GM23338 (cell line): ENCODE data around the gene CHST2. TPM values are rescaled to one million over a fixed set of nuclear protein-coding genes. Genes with fewer than 3 reads are reported as not detected.

Experiments used
- ATAC-seq: fragments of 200-7000 bp; cut with Tn5 transposase; 3 replicates; pipeline ENCODE4 v1.9.1; 2020
- DNase-seq: peaks from one replicate; pipeline ENCODE4 v3.0.0-alpha.2; 2015; ENCODE audit warnings: low spot score
- H2AFZ ChIP-seq: fragments of 200-600 bp; sonication (generic); 2 replicates; pipeline ENCODE4 v1.8.0; 2016; ENCODE audit warnings: antibody characterized with exemption, mild to moderate bottlenecking, moderate library complexity
- H3F3A ChIP-seq: fragments of 200-600 bp; sonication (generic); replicated peaks from 2 replicates; pipeline ENCODE4 v1.8.0; 2017; ENCODE audit warnings: antibody characterized with exemption, mixed run types, low read depth
- H3K27ac ChIP-seq: fragments of 200-600 bp; sonication (generic); 2 replicates; pipeline ENCODE4 v1.6.1; 2016; ENCODE audit warnings: low read depth
- H3K27me3 ChIP-seq: fragments of 200-600 bp; sonication (generic); 2 replicates; pipeline ENCODE4 v1.8.0; 2016; ENCODE audit warnings: mild to moderate bottlenecking, mixed run types, moderate library complexity; ENCODE audit not compliant: insufficient read depth
- H3K36me3 ChIP-seq: fragments of 200-600 bp; sonication (generic); 2 replicates; pipeline ENCODE4 v1.8.0; 2016; ENCODE audit warnings: mild to moderate bottlenecking; ENCODE audit not compliant: insufficient read depth
- H3K4me1 ChIP-seq: fragments of 200-600 bp; sonication (generic); 2 replicates; pipeline ENCODE4 v1.8.0; 2016; ENCODE audit warnings: mild to moderate bottlenecking, moderate library complexity; ENCODE audit not compliant: insufficient read depth
- H3K4me2 ChIP-seq: fragments of 200-600 bp; sonication (generic); 2 replicates; pipeline ENCODE4 v1.7.1; 2017; ENCODE audit warnings: mixed run types
- H3K4me3 ChIP-seq: fragments of 200-600 bp; sonication (generic); 2 replicates; pipeline ENCODE4 v1.6.1; 2016; ENCODE audit warnings: mixed run types
- H3K79me2 ChIP-seq: fragments of 200-600 bp; sonication (generic); replicated peaks from 2 replicates; pipeline ENCODE4 v1.8.0; 2017; ENCODE audit warnings: mild to moderate bottlenecking; ENCODE audit not compliant: insufficient read depth
- H3K9me2 ChIP-seq: fragments of 200-600 bp; sonication (generic); 2 replicates; pipeline ENCODE4 v1.8.0; 2017; ENCODE audit not compliant: insufficient read depth
- H4K20me1 ChIP-seq: fragments of 200-600 bp; sonication (generic); replicated peaks from 2 replicates; pipeline ENCODE4 v1.8.0; 2017; ENCODE audit warnings: mild to moderate bottlenecking; ENCODE audit not compliant: insufficient read depth
- H3K27ac Mint-ChIP-seq: 2 replicates; pipeline ENCODE4 v1.8.0; 2020; ENCODE audit warnings: inconsistent platforms, mild to moderate bottlenecking, moderate library complexity, mixed read lengths
- H3K27me3 Mint-ChIP-seq: 3 replicates; pipeline ENCODE4 v1.8.0; 2022; ENCODE audit warnings: low read depth, mild to moderate bottlenecking, moderate library complexity, mixed read lengths, inconsistent platforms; ENCODE audit not compliant: insufficient read depth, poor library complexity
- H3K36me3 Mint-ChIP-seq: 3 replicates; pipeline ENCODE4 v1.8.0; 2021; ENCODE audit warnings: low read depth, mild to moderate bottlenecking, inconsistent platforms, moderate library complexity, mixed read lengths
- H3K4me1 Mint-ChIP-seq: 3 replicates; pipeline ENCODE4 v1.8.0; 2020; ENCODE audit warnings: mild to moderate bottlenecking, inconsistent platforms, mixed read lengths
- H3K4me3 Mint-ChIP-seq: 3 replicates; pipeline ENCODE4 v1.8.0; 2021; ENCODE audit warnings: moderate library complexity, mild to moderate bottlenecking, inconsistent platforms, mixed read lengths
- H3K9me3 Mint-ChIP-seq: 3 replicates; pipeline ENCODE4 v1.8.0; 2020; ENCODE audit warnings: moderate library complexity, mild to moderate bottlenecking, inconsistent platforms, mixed read lengths
- CTCF ChIP-seq, 2 experiments: fragments of 200-600 bp in 1 of 2; sonication (generic) in 1 of 2; conservative IDR thresholded peaks; 2 replicates each; pipeline versions ENCODE4 v1.5.1 to v1.6.1; 2016 to 2017; ENCODE audit warnings: antibody characterized with exemption in 2 of 2, low read depth in 2 of 2, mild to moderate bottlenecking in 2 of 2, moderate library complexity in 1 of 2
- EZH2 ChIP-seq: fragments of 200-600 bp; sonication (generic); IDR thresholded peaks from one replicate; pipeline ENCODE4 v1.8.0; 2017; ENCODE audit warnings: antibody characterized with exemption, mild to moderate bottlenecking, low read depth; ENCODE audit not compliant: unreplicated experiment
- EZH2phosphoT487 ChIP-seq: fragments of 200-600 bp; sonication (generic); IDR thresholded peaks from one replicate; pipeline ENCODE4 v1.8.1; 2018; ENCODE audit warnings: antibody characterized with exemption; ENCODE audit not compliant: unreplicated experiment
- ZNF331 ChIP-seq: fragments of 250-450 bp; sonication (Bioruptor Pico); IDR thresholded peaks from 2 replicates; pipeline ENCODE4 v1.5.0; 2020; ENCODE audit warnings: low read depth, mild to moderate bottlenecking, moderate library complexity
- ZNF462 ChIP-seq: fragments of 250-450 bp; sonication (Bioruptor Pico); IDR thresholded peaks from 2 replicates; pipeline ENCODE4 v1.5.0; 2020; ENCODE audit warnings: mild to moderate bottlenecking, moderate library complexity
- polyA plus RNA-seq: library from polyadenylated mRNA; unstranded; fragments of >200 nt; fragmentation: Nextera tagmentation; extraction: Ambion mirVana; gene quantifications from 2 replicates; pipeline ENCODE4 v1.2.1, GENCODE V29; 2016
- total RNA-seq: library from RNA; depleted of rRNA; stranded (reverse); fragments of >200 nt; shearing (Covaris generic); gene quantifications from 2 replicates; pipeline ENCODE4 v1.2.3, GENCODE V29; 2014

The CHST2 gene
- total and polyA plus RNA-seq, 2 experiments from 2014 or later: 4.1 to 28.3 TPM

GRCh38 chr3:143151004-143151731 is 31.6 kb downstream of the CHST2 start (continued):
- TF ChIP-seq CTCF (conservative IDR thresholded peaks at IDR 0.05; ENCODE audit: low read depth in 2 of 2) (no peak), EZH2phosphoT487 (no peak), ZNF462 (CRISPR knock-in tag) (no peak), EZH2 (no peak)

GRCh38 chr3:143152043-143152442 is 32.5 kb downstream of the CHST2 start:
- H3F3A ChIP-seq: no peaks in the 10 kb centered on the region
- peak overlapping the region; percentile 38; the same call in 1 of the 2 replicates for H2AFZ ChIP-seq
- H3K9me2 ChIP-seq: peaks cover 4% of the 10 kb centered on the region; the same call in 1 of the 2 replicates
- DNase-seq (no peak), ATAC-seq (no peak)
- no peaks in the 10 kb centered on the region for H3K36me3 ChIP-seq
- H3K27me3 ChIP-seq: no peaks in the 10 kb centered on the region
- TF ChIP-seq ZNF331 (CRISPR knock-in tag) (no peak), CTCF (conservative IDR thresholded peaks at IDR 0.05; ENCODE audit: low read depth in 2 of 2) (no peak)
- Mint-ChIP-seq H3K27ac (no peak overlapping the region), H3K4me1 (0 out of 3 replicates have a peak, but pooled peaks cover under 1% of the 10 kb centered on the region), H3K36me3 (no peaks in the 10 kb centered on the region), H3K9me3 (no peaks in the 10 kb centered on the region), H3K27me3 (no peaks in the 10 kb centered on the region), H3K4me3 (no peak overlapping the region)
- H3K4me2 ChIP-seq: no peak overlapping the region
- no peaks in the 10 kb centered on the region for H3K79me2 ChIP-seq
- H3K4me3 ChIP-seq: no peak overlapping the region
- no peaks in the 10 kb centered on the region for H3K4me1 ChIP-seq
- no peaks in the 10 kb centered on the region for H4K20me1 ChIP-seq
- no peak overlapping the region for H3K27ac ChIP-seq
